Measurements from ENCODE around the gene POU6F2. TPM values are rescaled to one million over a fixed set of nuclear protein-coding genes. Genes with fewer than 3 reads are reported as not detected.
"Not testable (repeated sequence)": the region's sequence is repeated elsewhere in the genome, so short reads cannot be mapped to it uniquely, and the experiment has no call there.

POU6F2 gene
- polyA plus RNA-seq, 4 donors = 0.07 to 0.38 (median 0.24) TPM

DNA sequence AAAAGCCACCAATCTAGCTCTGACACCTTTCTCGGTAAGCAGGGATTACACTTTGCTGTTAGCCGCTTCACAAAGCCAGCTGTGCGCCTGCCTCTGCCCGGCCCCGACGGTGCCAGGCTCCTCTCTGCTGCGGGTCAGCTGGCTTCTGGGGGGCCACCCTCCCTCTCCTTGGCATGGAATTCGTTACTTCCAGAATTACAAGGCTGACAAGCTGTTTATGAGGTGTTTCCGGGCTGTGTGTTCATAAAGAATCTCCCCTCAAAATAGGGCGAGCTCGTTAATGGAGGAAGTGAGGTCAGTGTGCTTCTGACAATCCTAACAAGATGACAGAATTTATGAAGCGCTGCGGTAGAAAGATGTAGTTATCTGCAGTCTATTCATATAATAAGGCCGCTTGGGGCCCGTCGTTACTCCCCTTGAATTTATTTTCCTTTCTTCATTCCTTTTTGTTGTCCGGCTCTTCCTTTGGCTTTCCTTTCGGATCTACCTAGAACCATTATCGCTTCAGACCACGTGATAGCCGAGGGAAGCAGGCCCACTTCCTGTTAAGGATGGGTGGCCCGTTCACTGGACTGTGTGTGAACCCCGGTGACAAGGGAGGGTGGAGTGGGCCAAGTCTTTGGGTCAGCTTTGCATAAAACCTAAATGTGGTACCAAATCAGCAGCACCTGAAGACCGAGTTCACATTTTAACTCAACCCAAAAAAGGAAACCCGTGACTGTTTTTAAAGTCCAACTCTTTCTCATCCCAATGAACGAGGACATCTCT is 315.5 kb downstream of the POU6F2 start:
- DNase-seq (ENCODE audit: low read depth in 4 of 4, low spot score in 2 of 4) = no peak

DNA sequence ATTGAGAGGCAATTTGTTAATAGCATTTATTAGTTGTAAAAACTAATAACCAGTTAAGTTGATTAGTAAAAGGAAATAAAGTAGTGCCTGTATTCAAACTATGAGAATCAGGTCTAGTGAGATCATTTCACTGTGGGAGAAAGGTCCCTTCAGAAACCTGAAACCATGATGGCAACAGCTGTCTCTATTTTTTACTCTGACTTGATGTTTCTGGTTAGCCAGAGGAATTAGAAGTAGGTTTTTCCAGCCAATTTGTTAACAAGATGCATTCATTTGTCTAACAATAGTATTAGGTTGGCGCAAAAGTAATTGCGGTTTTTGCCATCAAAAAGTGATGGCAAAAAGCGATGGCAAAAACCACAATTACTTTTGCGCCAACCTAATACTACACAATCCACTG is 316.3 kb downstream of the POU6F2 start:
- no peak for DNase-seq (ENCODE audit: low read depth in 4 of 4, low spot score in 2 of 4)

DNA sequence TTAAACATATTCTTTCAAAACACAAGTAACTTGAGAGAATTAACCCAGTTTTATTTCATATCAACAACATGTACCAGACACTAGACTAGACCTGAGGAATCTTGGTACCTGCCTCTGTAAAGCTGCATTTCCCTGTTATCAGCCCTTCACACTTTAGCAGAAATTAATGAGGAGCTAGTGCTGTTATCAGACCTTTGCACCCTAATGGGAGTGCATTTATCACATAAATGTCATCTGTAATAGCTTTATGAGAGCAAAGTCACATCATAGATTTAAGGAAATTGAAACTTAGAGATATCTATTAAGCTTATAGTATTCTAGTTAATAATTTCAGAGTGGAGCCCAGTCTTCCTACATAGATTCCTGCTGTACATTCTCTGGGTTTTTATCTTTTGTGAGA is 318.1 kb downstream of the POU6F2 start:
- DNase-seq (ENCODE audit: low read depth in 4 of 4, low spot score in 2 of 4) = no peak

DNA sequence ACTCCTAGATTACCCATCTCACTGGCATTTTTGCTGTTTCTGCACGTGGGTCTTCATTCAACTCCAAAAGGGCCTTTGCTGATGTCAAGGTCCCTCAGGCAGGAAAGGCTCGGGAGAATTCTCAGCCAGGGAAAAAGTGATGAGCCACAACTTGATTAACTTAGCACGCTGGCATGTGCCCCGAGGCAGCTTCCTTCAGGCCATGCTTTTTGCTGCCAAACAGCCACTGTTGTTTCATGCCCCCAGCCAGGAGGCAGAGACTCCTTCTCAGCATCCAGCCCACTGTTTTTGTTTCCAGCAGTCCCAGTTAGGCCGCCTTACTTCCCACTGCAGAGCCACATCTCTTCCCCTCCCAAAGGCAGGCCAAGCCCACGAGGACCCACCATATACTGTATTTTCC is 322.0 kb downstream of the POU6F2 start:
- DNase-seq (ENCODE audit: low read depth in 4 of 4, low spot score in 2 of 4) = no peak

DNA sequence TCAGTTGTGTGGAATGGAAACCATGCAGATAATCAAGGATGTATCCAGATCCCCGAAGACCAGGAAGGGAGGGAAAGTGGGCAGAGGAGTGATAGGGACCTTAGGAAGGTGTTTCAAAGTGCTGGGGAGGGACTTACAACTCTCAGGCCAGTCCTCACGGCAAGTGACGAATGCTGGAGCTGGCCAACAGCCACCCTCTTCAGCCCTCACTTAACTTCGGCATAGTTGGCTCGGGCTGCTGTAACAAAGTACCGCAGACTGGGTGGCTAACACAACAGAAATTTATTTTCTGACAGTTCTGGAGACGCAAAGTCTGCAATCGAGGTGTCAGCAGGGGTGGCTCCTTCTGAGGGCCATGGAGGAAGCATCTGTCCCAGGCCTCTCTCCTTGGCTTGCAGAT is 322.6 kb downstream of the POU6F2 start:
- no peak for DNase-seq (ENCODE audit: low read depth in 4 of 4, low spot score in 2 of 4)

DNA sequence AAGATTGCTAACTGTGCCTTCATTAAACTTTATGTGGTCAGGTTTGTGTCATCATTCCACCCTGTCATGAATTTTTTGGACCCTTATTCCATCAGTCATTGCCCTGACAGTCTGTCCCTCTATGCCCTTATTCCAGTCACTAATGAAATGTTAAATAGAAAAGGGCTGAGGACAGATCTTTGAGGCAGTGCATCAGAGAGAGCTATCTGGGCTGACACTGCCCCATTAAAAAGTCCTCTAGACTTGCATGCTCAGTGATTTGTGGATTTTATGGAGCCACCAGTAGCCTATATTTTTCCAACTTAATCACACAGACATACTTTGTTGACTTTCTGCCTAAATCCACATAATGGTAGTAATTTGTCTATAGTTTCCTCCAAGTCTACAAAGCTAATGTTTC is 323.8 kb downstream of the POU6F2 start:
- no peak for DNase-seq (ENCODE audit: low read depth in 4 of 4, low spot score in 2 of 4)

DNA sequence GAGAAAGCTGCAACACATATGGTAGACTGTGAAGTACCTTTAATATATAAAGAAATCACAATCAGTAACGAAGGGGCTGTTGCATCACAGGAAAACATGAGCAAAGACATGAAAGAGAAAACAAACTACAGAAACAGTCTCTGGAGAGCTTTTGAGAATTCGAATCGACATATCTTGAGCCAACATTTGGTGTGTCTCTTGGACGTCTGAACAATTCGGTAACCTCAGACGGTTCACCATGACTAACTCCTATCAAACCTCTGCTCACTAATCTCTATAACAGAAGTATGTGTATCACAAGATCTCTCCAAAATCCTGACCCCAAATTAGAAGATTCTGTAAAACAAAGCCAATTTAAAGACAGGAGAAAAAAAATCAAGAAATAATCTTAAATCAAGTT is 326.5 kb downstream of the POU6F2 start:
- DNase-seq (ENCODE audit: low read depth in 4 of 4, low spot score in 2 of 4) = no peak

DNA sequence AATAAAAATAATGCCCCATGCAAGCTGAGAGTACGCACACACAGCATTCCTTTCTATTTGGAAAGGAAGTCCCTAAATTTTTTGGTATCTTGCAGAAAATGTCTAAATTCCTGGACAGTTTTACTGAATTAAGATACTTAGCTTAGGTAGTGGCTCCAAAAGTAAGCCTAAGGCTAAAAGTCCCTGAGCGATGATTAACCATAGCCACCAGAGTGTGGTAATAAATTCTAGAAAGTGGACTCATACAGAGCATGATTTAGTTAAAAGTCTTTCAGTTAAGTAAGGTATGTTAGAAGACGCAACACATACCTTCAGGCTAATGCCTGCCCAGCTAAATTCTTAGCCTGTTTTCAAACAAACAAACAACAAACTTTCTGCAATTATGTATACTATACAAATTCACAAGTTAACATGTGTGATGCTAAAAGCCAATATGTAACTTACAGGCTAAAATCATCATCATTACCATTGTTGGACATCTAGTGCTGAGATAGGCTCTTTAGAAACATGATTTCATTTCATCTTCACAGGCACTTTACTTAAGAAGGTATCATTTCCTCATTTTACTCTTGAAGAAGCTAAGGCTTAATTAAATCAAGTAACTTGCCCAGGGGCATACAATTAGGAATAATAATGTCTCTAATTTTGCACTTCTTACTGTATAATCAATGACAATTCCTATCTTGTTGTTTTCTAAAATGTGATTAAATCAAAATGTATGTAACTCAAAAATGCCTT is 327.1 kb downstream of the POU6F2 start:
- no peak for DNase-seq (ENCODE audit: low read depth in 4 of 4, low spot score in 2 of 4)

DNA sequence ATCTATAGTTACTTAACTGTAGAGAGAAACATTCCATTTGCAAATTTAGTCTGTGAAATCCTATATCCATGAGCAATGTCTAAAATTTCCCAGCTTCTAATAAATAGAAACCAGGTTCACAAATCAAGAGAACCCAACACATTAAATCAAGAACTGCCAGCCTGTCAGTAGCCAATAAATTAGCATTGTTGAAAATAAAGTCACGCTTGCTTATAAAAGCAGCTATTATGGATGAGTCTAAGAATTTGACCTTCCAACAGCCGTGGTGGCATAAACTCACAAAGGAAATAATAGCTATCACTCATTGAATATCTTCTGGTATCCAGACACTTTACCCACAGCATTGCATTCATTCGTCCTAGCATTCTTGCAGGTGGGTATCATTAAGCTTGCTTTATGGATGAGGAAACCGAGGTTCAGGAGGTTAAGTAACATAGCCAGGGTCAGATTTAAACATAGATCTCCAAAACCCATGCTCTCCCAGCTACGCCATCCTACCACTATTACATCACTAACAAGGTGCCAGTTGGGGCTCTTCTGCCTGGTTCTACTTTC is 328.4 kb downstream of the POU6F2 start:
- DNase-seq (ENCODE audit: low read depth in 4 of 4, low spot score in 2 of 4) = no peak

DNA sequence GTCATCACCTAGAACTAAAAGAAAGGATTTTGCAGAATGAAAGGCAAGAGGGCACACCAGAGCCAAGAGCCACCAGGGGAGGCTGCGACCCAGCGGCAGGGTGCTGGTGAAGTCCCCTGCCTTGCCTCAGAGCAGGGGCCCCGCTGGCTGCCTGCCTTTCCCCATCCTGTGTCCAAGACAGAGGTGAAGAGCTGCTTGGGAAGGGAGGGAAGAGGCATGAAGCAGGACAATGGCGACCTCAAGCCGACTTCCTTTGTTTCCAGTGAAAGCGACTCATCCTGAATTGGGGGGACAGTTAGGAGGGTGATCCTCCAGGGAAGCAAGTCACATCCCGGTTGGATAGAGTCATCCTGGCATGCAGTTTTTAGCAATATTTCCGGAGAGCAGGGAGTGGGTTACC is 333.0 kb downstream of the POU6F2 start:
- no peak for DNase-seq (ENCODE audit: low read depth in 4 of 4, low spot score in 2 of 4)

DNA sequence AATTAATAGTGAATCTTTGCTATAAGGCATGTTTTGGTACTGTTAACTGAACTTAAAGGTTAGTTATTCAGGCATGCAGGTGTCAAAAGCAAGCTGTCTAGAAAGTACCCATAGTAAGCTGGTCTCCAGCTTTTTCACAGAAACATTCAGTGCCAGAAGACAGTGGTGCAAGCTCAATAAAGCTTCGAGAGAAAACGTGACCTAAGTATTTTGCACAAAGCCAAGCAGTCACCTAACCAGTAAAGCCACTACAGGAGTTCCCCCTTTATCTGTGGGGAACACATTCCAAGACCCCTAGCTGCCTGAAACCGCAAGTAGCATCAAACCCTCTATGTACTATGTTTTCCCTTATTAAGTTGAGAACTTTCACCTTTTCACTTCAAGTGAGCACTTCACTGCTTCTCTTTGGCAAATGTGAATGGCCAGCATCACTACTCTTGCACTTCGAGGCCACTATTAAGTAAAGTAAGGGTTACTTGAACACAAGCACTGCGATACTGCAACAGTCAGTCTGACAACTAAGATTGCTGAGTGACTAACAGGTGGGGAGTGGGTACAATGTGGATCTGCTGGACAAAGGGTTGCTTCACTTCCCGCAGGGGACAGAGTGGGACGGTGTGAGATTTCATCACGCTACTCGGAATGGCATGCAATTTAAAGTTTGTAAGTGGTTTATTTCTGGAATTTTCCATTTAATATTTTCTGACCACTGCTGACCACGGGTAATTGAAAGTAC is 334.7 kb downstream of the POU6F2 start:
- no peak for DNase-seq (ENCODE audit: low read depth in 4 of 4, low spot score in 2 of 4)

DNA sequence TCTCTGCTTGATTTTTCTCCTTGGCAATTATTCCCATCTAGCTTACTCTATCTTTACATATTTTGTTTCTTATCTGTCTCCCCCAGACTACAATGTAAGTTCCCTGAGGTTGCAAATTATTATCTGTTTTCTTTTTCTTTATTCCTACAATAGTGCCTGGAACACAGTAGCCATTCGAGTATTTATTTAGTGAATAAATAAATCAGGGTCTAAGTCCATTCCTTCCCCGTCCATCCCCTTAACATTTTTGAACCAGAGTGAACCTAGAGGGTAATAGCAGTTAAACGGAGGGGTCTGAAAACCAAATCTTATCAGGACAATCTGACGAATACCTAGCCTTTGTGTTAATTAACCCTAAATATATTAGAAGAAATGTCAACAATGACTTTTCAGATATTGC is 335.7 kb downstream of the POU6F2 start:
- DNase-seq (ENCODE audit: low read depth in 4 of 4, low spot score in 2 of 4) = no peak

DNA sequence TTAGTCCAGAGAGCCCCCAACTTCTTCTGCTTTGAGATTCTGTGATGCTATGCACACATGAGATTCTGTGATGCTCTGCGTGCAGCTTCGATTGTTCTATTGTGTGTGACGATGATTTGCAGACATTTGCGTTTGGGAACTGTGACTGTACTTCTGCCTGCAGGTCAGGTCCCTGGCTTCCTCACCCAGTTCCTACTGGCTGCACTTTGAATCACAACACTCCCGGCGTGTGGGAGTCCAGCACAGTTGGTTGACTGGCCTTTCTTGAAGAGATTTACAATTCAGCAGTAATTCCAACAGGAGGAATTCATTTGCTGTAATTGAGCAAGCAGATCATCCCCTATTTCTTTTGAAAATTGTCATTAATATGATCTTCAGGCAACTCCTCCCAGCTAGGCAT is 336.3 kb downstream of the POU6F2 start:
- DNase-seq (ENCODE audit: low read depth in 4 of 4, low spot score in 2 of 4) = peak in 2 of 4 donors; percentile 65 to 68

DNA sequence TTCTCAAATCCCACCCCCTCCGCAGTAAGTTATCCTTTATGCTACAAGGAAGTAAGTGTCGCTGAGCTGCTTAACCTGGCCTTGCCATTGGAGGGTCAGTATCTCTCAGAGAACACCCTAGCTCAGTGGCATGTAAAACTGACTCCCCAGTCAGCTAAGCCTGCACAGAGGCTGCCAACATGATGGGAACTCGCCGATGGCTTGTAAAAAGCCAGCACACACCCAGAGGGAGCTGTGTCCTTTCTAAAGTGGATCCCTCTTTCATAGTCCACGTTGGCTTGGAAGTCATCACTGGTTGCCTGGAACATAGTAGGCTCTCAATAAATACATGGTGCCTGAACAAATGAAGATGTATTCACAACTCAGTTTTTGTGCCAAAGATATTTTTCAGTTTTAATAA is 339.4 kb downstream of the POU6F2 start:
- no peak for DNase-seq (ENCODE audit: low read depth in 4 of 4, low spot score in 2 of 4)

DNA sequence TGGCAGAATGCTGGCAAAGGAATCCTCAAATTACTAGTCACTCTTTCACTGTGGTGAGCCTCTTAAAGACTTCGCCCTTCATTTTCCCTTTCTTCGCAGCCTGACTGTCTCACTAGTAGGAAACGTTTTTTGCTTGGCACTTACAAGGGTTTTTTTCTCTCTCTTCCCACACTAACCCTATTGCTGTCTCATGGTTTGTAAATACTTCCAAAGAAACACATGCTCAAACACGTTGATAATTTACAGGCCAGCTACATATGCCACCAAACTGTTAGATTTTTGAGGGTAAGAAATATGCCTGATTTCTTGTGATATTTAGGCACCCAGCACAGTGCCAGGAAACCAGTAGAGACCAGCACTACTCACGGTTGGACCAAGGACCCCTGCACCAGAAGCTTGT is 340.2 kb downstream of the POU6F2 start:
- DNase-seq (ENCODE audit: low read depth in 4 of 4, low spot score in 2 of 4) = no peak

DNA sequence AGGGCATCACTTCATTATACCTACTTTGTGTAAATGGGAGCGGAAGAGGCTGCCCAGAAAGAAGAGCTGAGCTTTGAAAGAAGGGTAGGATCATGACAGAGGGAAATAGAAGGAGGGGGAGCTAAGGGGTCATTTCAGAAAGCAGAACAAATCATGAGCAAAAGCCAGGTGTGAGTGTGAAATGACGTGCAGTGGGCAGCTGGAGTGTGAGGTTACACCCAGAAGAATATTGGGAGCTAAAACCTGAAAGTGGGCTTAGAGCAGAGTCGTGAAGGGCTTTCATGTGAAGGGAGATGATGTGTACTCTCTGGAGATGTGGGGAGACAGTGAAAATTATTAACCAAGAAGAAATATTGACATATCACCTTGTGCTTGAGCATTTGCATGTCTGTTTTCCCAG is 343.5 kb downstream of the POU6F2 start:
- DNase-seq (ENCODE audit: low read depth in 4 of 4, low spot score in 2 of 4) = no peak

DNA sequence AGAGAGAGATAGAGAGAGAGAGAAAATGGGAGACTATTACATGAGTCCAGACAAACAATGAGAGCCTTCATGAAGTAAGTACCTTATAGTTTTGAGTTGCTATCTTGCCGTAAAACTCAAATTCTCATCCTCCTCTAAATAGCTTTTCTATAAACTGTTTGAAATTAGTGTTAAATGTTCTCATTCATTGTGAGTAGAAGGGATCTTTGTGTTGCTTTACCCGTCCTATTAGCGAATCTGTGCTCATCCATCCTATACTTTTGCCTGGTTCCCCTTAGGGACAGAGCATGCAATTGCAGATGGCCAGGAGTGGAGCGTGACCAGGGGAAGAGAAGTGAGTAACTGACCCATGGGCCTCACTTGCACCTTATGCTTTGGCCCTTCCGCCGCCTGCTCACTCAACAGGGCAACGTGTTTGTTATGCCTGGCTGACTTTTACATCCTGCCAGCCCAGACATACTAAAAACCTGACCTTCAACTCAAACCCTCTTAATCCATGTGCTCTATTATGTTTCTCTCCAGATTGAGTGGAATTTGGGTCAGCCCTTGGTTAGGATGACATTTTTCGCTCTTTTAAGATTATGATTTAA is 344.3 kb downstream of the POU6F2 start:
- DNase-seq (ENCODE audit: low read depth in 4 of 4, low spot score in 2 of 4) = peak in 1 of 4 donors; percentile 32

DNA sequence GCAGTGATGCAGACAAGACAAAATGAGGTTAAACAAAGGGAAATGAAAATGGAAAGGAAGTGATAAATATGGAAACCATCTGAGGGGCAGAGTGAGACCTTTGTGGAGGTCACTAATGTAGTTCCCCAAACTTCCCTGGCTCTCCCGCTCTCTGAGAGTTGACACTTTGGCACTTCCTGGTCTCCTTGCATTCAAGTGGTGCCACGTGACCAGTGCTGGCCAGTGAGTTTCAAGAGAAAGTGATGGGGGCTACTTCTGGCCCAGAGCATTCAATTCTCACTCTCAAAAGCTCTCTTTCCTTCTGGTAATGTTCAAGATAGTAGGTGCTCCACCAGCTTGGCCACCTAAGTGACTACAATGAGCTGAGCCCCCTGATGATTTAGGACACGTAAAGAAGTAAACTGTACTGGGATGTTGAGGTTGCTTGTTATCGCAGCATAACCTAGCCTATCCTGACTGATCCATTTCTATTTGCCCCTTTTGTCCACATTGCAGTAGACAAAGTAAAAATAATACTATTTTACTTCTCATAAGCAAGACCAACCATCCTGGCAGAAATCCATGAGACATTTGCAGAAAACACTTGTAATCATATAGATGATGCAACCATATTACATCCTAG is 346.5 kb downstream of the POU6F2 start:
- DNase-seq (ENCODE audit: low read depth in 4 of 4, low spot score in 2 of 4) = no peak

DNA sequence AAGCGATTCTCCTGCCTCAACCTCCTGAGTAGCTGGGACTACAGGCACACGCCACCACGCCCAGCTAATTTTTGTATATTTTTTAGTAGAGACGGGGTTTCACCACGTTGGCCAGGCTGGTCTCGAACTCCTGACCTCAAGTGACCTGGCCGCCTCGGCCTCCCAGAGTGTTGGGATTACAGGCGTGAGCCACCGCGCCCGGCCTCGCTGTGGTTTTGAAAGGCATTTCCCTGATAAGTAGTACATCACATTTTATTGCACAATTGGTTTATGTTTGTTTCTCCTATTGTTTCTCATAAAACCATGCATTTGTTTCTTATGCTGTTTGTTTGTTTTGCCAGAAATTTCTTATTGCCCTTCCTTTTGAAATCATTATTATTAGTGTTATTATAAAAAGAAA is 353.9 kb downstream of the POU6F2 start:
- DNase-seq (ENCODE audit: low read depth in 4 of 4, low spot score in 2 of 4) = not testable (repeated sequence)

DNA sequence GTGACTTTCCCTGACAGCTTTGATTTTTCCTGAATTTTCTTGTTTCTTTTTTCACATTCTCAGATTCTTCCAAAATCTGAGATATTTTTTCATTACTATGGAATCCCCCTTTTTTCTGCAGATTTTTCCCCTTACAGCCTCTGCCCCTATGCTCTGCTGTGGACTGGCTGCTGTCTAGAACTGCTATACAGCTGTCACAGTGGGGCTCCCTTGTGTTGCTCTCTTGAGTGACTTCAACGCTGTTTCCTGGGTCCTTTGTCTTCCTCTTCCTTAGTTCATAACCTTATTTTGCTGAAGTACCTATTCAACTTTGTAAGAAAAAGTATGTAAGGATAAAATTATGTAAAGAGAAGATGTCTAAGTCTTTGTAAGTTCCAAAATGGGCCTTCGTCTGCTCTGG is 354.4 kb downstream of the POU6F2 start:
- DNase-seq (ENCODE audit: low read depth in 4 of 4, low spot score in 2 of 4) = no peak

All from left renal cortex interstitium (tissue), 4 donors.